HepG2 (cell line): Measurements from ENCODE around the gene CHKA. TPM values are rescaled to one million over a fixed set of nuclear protein-coding genes. Genes with fewer than 3 reads are reported as not detected.

ENCODE experiments used
- AHDC1 ChIP-seq: sonication (generic); formaldehyde crosslinking; IDR thresholded peaks from 2 replicates; pipeline ENCODE4 v1.5.1; 2020; ENCODE audit warnings: mild to moderate bottlenecking, missing genetic modification reagents, borderline replicate concordance
- ATF5 ChIP-seq: sonication (generic); formaldehyde crosslinking; IDR thresholded peaks from 2 replicates; pipeline ENCODE4 v1.4.0; 2020; ENCODE audit warnings: mild to moderate bottlenecking, low read depth, missing genetic modification reagents
- CEBPG ChIP-seq: IDR thresholded peaks from 2 replicates; pipeline ENCODE4 v1.6.1; 2016
- KAT8 ChIP-seq: IDR thresholded peaks from 2 replicates; pipeline ENCODE4 v1.6.1; 2016; ENCODE audit warnings: missing genetic modification reagents, missing compliant biosample characterization
- NFYB ChIP-seq: sonication (generic); formaldehyde crosslinking; IDR thresholded peaks from 2 replicates; pipeline ENCODE4 v1.4.0; 2020; ENCODE audit warnings: missing genetic modification reagents
- NR1H2 ChIP-seq: sonication (generic); formaldehyde crosslinking; IDR thresholded peaks from 2 replicates; pipeline ENCODE4 v1.8.1; 2022; ENCODE audit warnings: low read depth, missing genetic modification reagents, borderline replicate concordance
- PRMT3 ChIP-seq: sonication (generic); formaldehyde crosslinking; IDR thresholded peaks from 2 replicates; pipeline ENCODE4 v1.8.1; 2022; ENCODE audit warnings: low read depth, mild to moderate bottlenecking, moderate library complexity, missing genetic modification reagents, borderline replicate concordance
- TFAP4 ChIP-seq: sonication (generic); IDR thresholded peaks from 2 replicates; pipeline ENCODE4 v1.6.1; 2016; ENCODE audit warnings: low read depth, borderline replicate concordance
- YEATS4 ChIP-seq: sonication (generic); formaldehyde crosslinking; IDR thresholded peaks from 2 replicates; pipeline ENCODE4 v1.4.0; 2020; ENCODE audit warnings: missing genetic modification reagents, borderline replicate concordance
- ZMYM4 ChIP-seq: sonication (generic); formaldehyde crosslinking; IDR thresholded peaks from 2 replicates; pipeline ENCODE4 v1.8.1; 2023; ENCODE audit warnings: mild to moderate bottlenecking, missing genetic modification reagents
- ZNF143 ChIP-seq: sonication (generic); formaldehyde crosslinking; IDR thresholded peaks from 2 replicates; pipeline ENCODE4 v1.4.0; 2020; ENCODE audit warnings: missing genetic modification reagents
- ZNF263 ChIP-seq: sonication (generic); formaldehyde crosslinking; IDR thresholded peaks from 2 replicates; pipeline ENCODE4 v1.4.0; 2020; ENCODE audit warnings: missing genetic modification reagents
- ZNF672 ChIP-seq: sonication (generic); formaldehyde crosslinking; IDR thresholded peaks from 2 replicates; pipeline ENCODE4 v1.8.1; 2022; ENCODE audit warnings: missing genetic modification reagents
- ZNF75D ChIP-seq: sonication (generic); formaldehyde crosslinking; IDR thresholded peaks from 2 replicates; pipeline ENCODE4 v1.8.1; 2023; ENCODE audit warnings: missing genetic modification reagents, mild to moderate bottlenecking, borderline replicate concordance
- ZNF816 ChIP-seq: sonication (generic); formaldehyde crosslinking; IDR thresholded peaks from 2 replicates; pipeline ENCODE4 v1.8.0; 2022; ENCODE audit warnings: missing genetic modification reagents, mild to moderate bottlenecking, borderline replicate concordance
- ZNF891 ChIP-seq: sonication (generic); formaldehyde crosslinking; IDR thresholded peaks from 2 replicates; pipeline ENCODE4 v1.5.0; 2020; ENCODE audit warnings: mild to moderate bottlenecking, missing genetic modification reagents
- polyA plus RNA-seq, 8 experiments: library from polyadenylated mRNA; depleted of rRNA in 3 of 8; stranded (reverse) in 7 of 8; unstranded in 1 of 8; fragments of >200 nt; fragmentation: Illumina TruSeq in 4 of 8; extraction: Trizol in 4 of 8; gene quantifications; 2 replicates each; pipeline versions ENCODE4 v1.2.1 to v1.2.3, GENCODE V29; 2011 to 2016; ENCODE audit warnings: low read depth in 4 of 8, missing spikeins in 1 of 8, mixed read lengths in 1 of 8; ENCODE audit not compliant: insufficient read depth in 1 of 8
- total RNA-seq, 5 experiments: library from RNA; depleted of rRNA; stranded (reverse); fragments of >200 nt; fragmentation: Illumina TruSeq; extraction: Trizol; gene quantifications; 2 replicates each; pipeline ENCODE4 v1.2.3, GENCODE V29; 2016; ENCODE audit warnings: low read depth in 1 of 5
- TF ChIP-seq, protein P1 (sequence below): sonication (generic); formaldehyde crosslinking; IDR thresholded peaks from 2 replicates; pipeline ENCODE4 v1.4.0; 2020; ENCODE audit warnings: missing genetic modification reagents, mild to moderate bottlenecking, borderline replicate concordance
- TF ChIP-seq, protein P2 (sequence below): sonication (generic); formaldehyde crosslinking; IDR thresholded peaks from 2 replicates; pipeline ENCODE4 v1.8.0; 2022; ENCODE audit warnings: mild to moderate bottlenecking, missing genetic modification reagents

CHKA gene
- total and polyA plus RNA-seq, 2 of the 13 experiments (the other 11 are each of a cell fraction or from before 2014, with no cell fraction given): 71.6 to 92.7 TPM

- TF ChIP-seq ZNF75D (no peak), KAT8 (CRISPR knock-in tag) (no peak), ZNF672 (CRISPR knock-in tag) (no peak), TFAP4 (no peak), ZNF143 (CRISPR knock-in tag) (no peak), NR1H2 (CRISPR knock-in tag) (no peak), ZNF891 (CRISPR knock-in tag) (no peak), NFYB (no peak), ATF5 (no peak), YEATS4 (CRISPR knock-in tag) (no peak), AHDC1 (CRISPR knock-in tag) (no peak), PRMT3 (CRISPR knock-in tag) (no peak), CEBPG (no peak), ZMYM4 (CRISPR knock-in tag) (no peak), ZNF263 (CRISPR knock-in tag) (no peak), ZNF816 (CRISPR knock-in tag) (no peak)
- TF ChIP-seq, protein P1, sequence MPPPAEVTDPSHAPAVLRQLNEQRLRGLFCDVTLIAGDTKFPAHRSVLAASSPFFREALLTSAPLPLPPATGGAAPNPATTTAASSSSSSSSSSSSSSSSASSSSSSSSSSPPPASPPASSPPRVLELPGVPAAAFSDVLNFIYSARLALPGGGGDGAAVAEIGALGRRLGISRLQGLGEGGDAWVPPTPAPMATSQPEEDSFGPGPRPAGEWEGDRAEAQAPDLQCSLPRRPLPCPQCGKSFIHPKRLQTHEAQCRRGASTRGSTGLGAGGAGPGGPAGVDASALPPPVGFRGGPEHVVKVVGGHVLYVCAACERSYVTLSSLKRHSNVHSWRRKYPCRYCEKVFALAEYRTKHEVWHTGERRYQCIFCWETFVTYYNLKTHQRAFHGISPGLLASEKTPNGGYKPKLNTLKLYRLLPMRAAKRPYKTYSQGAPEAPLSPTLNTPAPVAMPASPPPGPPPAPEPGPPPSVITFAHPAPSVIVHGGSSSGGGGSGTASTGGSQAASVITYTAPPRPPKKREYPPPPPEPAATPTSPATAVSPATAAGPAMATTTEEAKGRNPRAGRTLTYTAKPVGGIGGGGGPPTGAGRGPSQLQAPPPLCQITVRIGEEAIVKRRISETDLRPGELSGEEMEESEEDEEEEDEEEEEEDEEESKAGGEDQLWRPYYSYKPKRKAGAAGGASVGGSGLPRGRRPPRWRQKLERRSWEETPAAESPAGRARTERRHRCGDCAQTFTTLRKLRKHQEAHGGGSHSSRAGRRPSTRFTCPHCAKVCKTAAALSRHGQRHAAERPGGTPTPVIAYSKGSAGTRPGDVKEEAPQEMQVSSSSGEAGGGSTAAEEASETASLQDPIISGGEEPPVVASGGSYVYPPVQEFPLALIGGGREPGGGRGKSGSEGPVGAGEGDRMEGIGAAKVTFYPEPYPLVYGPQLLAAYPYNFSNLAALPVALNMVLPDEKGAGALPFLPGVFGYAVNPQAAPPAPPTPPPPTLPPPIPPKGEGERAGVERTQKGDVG (CRISPR knock-in tag): no peak
- TF ChIP-seq, protein P2, sequence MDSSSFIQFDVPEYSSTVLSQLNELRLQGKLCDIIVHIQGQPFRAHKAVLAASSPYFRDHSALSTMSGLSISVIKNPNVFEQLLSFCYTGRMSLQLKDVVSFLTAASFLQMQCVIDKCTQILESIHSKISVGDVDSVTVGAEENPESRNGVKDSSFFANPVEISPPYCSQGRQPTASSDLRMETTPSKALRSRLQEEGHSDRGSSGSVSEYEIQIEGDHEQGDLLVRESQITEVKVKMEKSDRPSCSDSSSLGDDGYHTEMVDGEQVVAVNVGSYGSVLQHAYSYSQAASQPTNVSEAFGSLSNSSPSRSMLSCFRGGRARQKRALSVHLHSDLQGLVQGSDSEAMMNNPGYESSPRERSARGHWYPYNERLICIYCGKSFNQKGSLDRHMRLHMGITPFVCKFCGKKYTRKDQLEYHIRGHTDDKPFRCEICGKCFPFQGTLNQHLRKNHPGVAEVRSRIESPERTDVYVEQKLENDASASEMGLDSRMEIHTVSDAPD (CRISPR knock-in tag): no peak
These were observed 718 bp downstream of the CHKA start (continued) for GRCh38 chr11:68120273-68121066.
